Activated T-helper 1 cell treated with anti-CD3 and anti-CD28 coated beads, Interleukin-12 subunit alpha, Interleukin-12 subunit beta, Interleukin-2, Interleukin-4 antibody, amounts not matched to agents 30 ng/mL and 10 ng/mL and 1 ng/mL, durations not matched to agents 14 hours and 24 hours and 36 hours (primary cell): ENCODE data around the gene IQSEC1. TPM values are rescaled to one million over a fixed set of nuclear protein-coding genes. Genes with fewer than 3 reads are reported as not detected.
"Not testable (repeated sequence)": the region's sequence is repeated elsewhere in the genome, so short reads cannot be mapped to it uniquely, and the experiment has no call there.

Experiments used
- DNase-seq: peaks from one replicate; pipeline ENCODE4 v3.0.0; 2021; ENCODE audit warnings: low spot score
- H3K27ac Mint-ChIP-seq: one replicate; pipeline ENCODE4 v1.8.0; 2021; ENCODE audit warnings: mild to moderate bottlenecking, mixed read lengths
- H3K27me3 Mint-ChIP-seq: one replicate; pipeline ENCODE4 v1.8.0; 2022; ENCODE audit warnings: mild to moderate bottlenecking, moderate library complexity, mixed read lengths; ENCODE audit not compliant: insufficient read depth
- H3K36me3 Mint-ChIP-seq: one replicate; pipeline ENCODE4 v1.8.0; 2021; ENCODE audit warnings: low read depth, mixed read lengths
- H3K4me1 Mint-ChIP-seq: one replicate; pipeline ENCODE4 v1.8.0; 2021; ENCODE audit warnings: low read depth, mixed read lengths
- H3K4me3 Mint-ChIP-seq: one replicate; pipeline ENCODE4 v1.8.0; 2021; ENCODE audit warnings: mild to moderate bottlenecking, moderate library complexity, mixed read lengths
- H3K9me3 Mint-ChIP-seq: one replicate; pipeline ENCODE4 v1.8.0; 2021; ENCODE audit warnings: mixed read lengths
- intact Hi-C: fragments of 100-400 bp; cut with micrococcal nuclease; formaldehyde crosslinking; loops from one replicate; pipeline ENCODE4 v1.15.1; 2024
- total RNA-seq: library from RNA; stranded (reverse); gene quantifications from 2 replicates; pipeline ENCODE4 v1.2.3, GENCODE V29; 2022

IQSEC1 gene
- total RNA-seq, 1 donor from 2014 or later: 31.4 TPM

- peaks cover 17% of the 10 kb centered on the region for H3K4me1 Mint-ChIP-seq
- no peaks in the 10 kb centered on the region for H3K36me3 Mint-ChIP-seq
- no peak for DNase-seq
- peaks cover 6% of the 10 kb centered on the region for H3K9me3 Mint-ChIP-seq
- H3K27ac Mint-ChIP-seq: no peak overlapping the region
- H3K4me3 Mint-ChIP-seq: no peak overlapping the region
- peaks cover 31% of the 10 kb centered on the region for H3K27me3 Mint-ChIP-seq
- intact Hi-C loops: loop anchor here (10.0 kb wide), 1 partner anchor 1028 kb away; no protein-coding TSS in a partner anchor
Observed at GRCh38 chr3:12866836-12867235, 206.4 kb downstream of the IQSEC1 start.

- Mint-ChIP-seq H3K36me3 (no peaks in the 10 kb centered on the region), H3K9me3 (peaks cover 6% of the 10 kb centered on the region), H3K27me3 (peaks cover 23% of the 10 kb centered on the region), H3K4me1 (peaks cover 9% of the 10 kb centered on the region), H3K4me3 (no peak overlapping the region), H3K27ac (no peak overlapping the region)
- intact Hi-C loops: loop anchor here (10.0 kb wide), 1 partner anchor 1030 kb away; no protein-coding TSS in a partner anchor
- no peak for DNase-seq
Observed at GRCh38 chr3:12865271-12865670, 208.0 kb downstream of the IQSEC1 start.

- H3K27me3 Mint-ChIP-seq: peaks cover 8% of the 10 kb centered on the region
- no peak overlapping the region for H3K27ac Mint-ChIP-seq
- H3K36me3 Mint-ChIP-seq: no peaks in the 10 kb centered on the region
- H3K9me3 Mint-ChIP-seq: peaks cover 6% of the 10 kb centered on the region
- H3K4me1 Mint-ChIP-seq: no peaks in the 10 kb centered on the region
- DNase-seq: no peak
- H3K4me3 Mint-ChIP-seq: no peak overlapping the region
- intact Hi-C loops: loop anchor here (10.0 kb wide), 1 partner anchor 1032 kb away; no protein-coding TSS in a partner anchor
Observed at GRCh38 chr3:12862387-12862786, 210.8 kb downstream of the IQSEC1 start.

- H3K9me3 Mint-ChIP-seq: peaks cover 6% of the 10 kb centered on the region
Observed at GRCh38 chr3:12861611-12862010, 211.6 kb downstream of the IQSEC1 start.

GRCh38 chr3:12859840-12860239 lies 213.4 kb downstream of the IQSEC1 start:
- H3K9me3 Mint-ChIP-seq: no peaks in the 10 kb centered on the region
- H3K27me3 Mint-ChIP-seq: peaks cover 12% of the 10 kb centered on the region
- no peak overlapping the region for H3K4me3 Mint-ChIP-seq
- intact Hi-C loops: loop anchor here (10.0 kb wide), 1 partner anchor 1035 kb away; no protein-coding TSS in a partner anchor
- H3K27ac Mint-ChIP-seq: no peak overlapping the region
- DNase-seq: no peak
- no peaks in the 10 kb centered on the region for H3K4me1 Mint-ChIP-seq
- H3K36me3 Mint-ChIP-seq: no peaks in the 10 kb centered on the region

More at GRCh38 chr3:12861611-12862010, 211.6 kb downstream of the IQSEC1 start:
- Mint-ChIP-seq H3K4me3 (no peak overlapping the region), H3K4me1 (no peaks in the 10 kb centered on the region), H3K27ac (no peak overlapping the region), H3K36me3 (no peaks in the 10 kb centered on the region), H3K27me3 (peaks cover 8% of the 10 kb centered on the region)
- DNase-seq: no peak
- intact Hi-C loops: loop anchor here (10.0 kb wide), 1 partner anchor 1033 kb away; no protein-coding TSS in a partner anchor

- no peak overlapping the region for H3K4me3 Mint-ChIP-seq
- DNase-seq: no peak
- no peaks in the 10 kb centered on the region for H3K9me3 Mint-ChIP-seq
- intact Hi-C loops: no loop called here
- H3K27ac Mint-ChIP-seq: no peak overlapping the region
- H3K27me3 Mint-ChIP-seq: peaks cover 22% of the 10 kb centered on the region
- no peaks in the 10 kb centered on the region for H3K36me3 Mint-ChIP-seq
- no peaks in the 10 kb centered on the region for H3K4me1 Mint-ChIP-seq
Observed at GRCh38 chr3:12856626-12857025, 216.6 kb downstream of the IQSEC1 start.

- no peaks in the 10 kb centered on the region for H3K4me1 Mint-ChIP-seq
- H3K9me3 Mint-ChIP-seq: no peaks in the 10 kb centered on the region
- intact Hi-C loops: no loop called here
- no peak overlapping the region for H3K27ac Mint-ChIP-seq
- H3K27me3 Mint-ChIP-seq: peaks cover 25% of the 10 kb centered on the region
- no peaks in the 10 kb centered on the region for H3K36me3 Mint-ChIP-seq
- H3K4me3 Mint-ChIP-seq: no peak overlapping the region
- DNase-seq: no peak
Observed at GRCh38 chr3:12854565-12854964, 218.7 kb downstream of the IQSEC1 start.

GRCh38 chr3:12853847-12854246 lies 219.4 kb downstream of the IQSEC1 start:
- H3K4me1 Mint-ChIP-seq, H3K9me3 Mint-ChIP-seq, H3K27ac Mint-ChIP-seq, H3K36me3 Mint-ChIP-seq, intact Hi-C loops, DNase-seq, H3K4me3 Mint-ChIP-seq: not testable (repeated sequence)
- peaks cover 21% of the 10 kb centered on the region for H3K27me3 Mint-ChIP-seq

- H3K4me3 Mint-ChIP-seq: no peak overlapping the region
- H3K9me3 Mint-ChIP-seq: no peaks in the 10 kb centered on the region
- H3K27me3 Mint-ChIP-seq: peaks cover 18% of the 10 kb centered on the region
- H3K4me1 Mint-ChIP-seq: no peaks in the 10 kb centered on the region
- intact Hi-C loops: no loop called here
- H3K27ac Mint-ChIP-seq: no peak overlapping the region
- H3K36me3 Mint-ChIP-seq: no peaks in the 10 kb centered on the region
- DNase-seq: no peak
Observed at GRCh38 chr3:12852201-12852600, 221.0 kb downstream of the IQSEC1 start.

Other genes with a start within 250 kb of the IQSEC1 start
- 1,952 and 1,970 TPM in 2 replicates for gene RPL32, start 231.9 kb downstream of the IQSEC1 start, total RNA-seq